Activated CD4-positive, CD25-positive, alpha-beta regulatory T cell (primary cell): ENCODE measurements around the gene RMI2.
A peak's percentile ranks its signal among the peaks of the same experiment; 100 is the strongest.

ENCODE experiments used
- DNase-seq, 4 experiments: peaks; one replicate each; lab custom pipeline; 2025; lab: John Stamatoyannopoulos, UW

Gene RMI2

GRCh38 chr16:11384184-11384955 is 39.1 kb downstream of the RMI2 start:
- no peak for DNase-seq

- DNase-seq = no peak
Measured at GRCh38 chr16:11384956-11385586, 39.8 kb downstream of the RMI2 start.

GRCh38 chr16:11386054-11386680 is 40.9 kb downstream of the RMI2 start:
- no peak for DNase-seq

GRCh38 chr16:11386791-11387546 is 41.7 kb downstream of the RMI2 start:
- no peak for DNase-seq

GRCh38 chr16:11389083-11389482 is 43.8 kb downstream of the RMI2 start:
- no peak for DNase-seq

- no peak for DNase-seq
Measured at GRCh38 chr16:11389631-11390565, 44.6 kb downstream of the RMI2 start.

GRCh38 chr16:11390573-11391495 is 45.6 kb downstream of the RMI2 start:
- DNase-seq = no peak

- DNase-seq = no peak
Measured at GRCh38 chr16:11391576-11391975, 46.3 kb downstream of the RMI2 start.

GRCh38 chr16:11392041-11392581 is 46.9 kb downstream of the RMI2 start:
- no peak for DNase-seq

GRCh38 chr16:11393366-11393765 is 48.1 kb downstream of the RMI2 start:
- DNase-seq = no peak

- DNase-seq = no peak
Measured at GRCh38 chr16:11393861-11394592, 48.8 kb downstream of the RMI2 start.

GRCh38 chr16:11394593-11394960 is 49.3 kb downstream of the RMI2 start:
- DNase-seq = no peak

- no peak for DNase-seq
Measured at GRCh38 chr16:11395008-11395948, 50.0 kb downstream of the RMI2 start.

- no peak for DNase-seq
Measured at GRCh38 chr16:11395949-11396240, 50.6 kb downstream of the RMI2 start.

GRCh38 chr16:11396241-11397048 is 51.2 kb downstream of the RMI2 start:
- peak; percentile 31 to 52 (median 46) for DNase-seq

GRCh38 chr16:11398136-11398535 is 52.9 kb downstream of the RMI2 start:
- no peak for DNase-seq

GRCh38 chr16:11398851-11399250 is 53.6 kb downstream of the RMI2 start:
- DNase-seq = no peak
